Islet precursor cell (in vitro differentiated cells): ENCODE results near the gene ST3GAL4.
"Not testable (repeated sequence)": the region's sequence is repeated elsewhere in the genome, so short reads cannot be mapped to it uniquely, and the experiment has no call there.

ENCODE experiments used
- DNase-seq: peaks from one replicate; pipeline ENCODE4 v3.0.0-alpha.2; 2018

ST3GAL4 gene

GRCh38 chr11:126347751-126348668 is 7.5 kb upstream of the ST3GAL4 start:
- no peak for DNase-seq

GRCh38 chr11:126348806-126349582 is 6.5 kb upstream of the ST3GAL4 start:
- DNase-seq, result no peak

GRCh38 chr11:126350836-126351235 is 4.7 kb upstream of the ST3GAL4 start:
- DNase-seq, result no peak

- no peak for DNase-seq
Observed at GRCh38 chr11:126352163-126352562, 3.3 kb upstream of the ST3GAL4 start.

GRCh38 chr11:126352934-126353801 is 2.3 kb upstream of the ST3GAL4 start:
- no peak for DNase-seq

- DNase-seq, result peak; percentile 51
Observed at GRCh38 chr11:126354631-126355323, 709 bp upstream of the ST3GAL4 start.

- no peak for DNase-seq
Observed at GRCh38 chr11:126355926-126356897, 726 bp downstream of the ST3GAL4 start.

GRCh38 chr11:126357055-126357962 is 1.8 kb downstream of the ST3GAL4 start:
- DNase-seq, result no peak

GRCh38 chr11:126357969-126358762 is 2.7 kb downstream of the ST3GAL4 start:
- no peak for DNase-seq

- DNase-seq, result no peak
Observed at GRCh38 chr11:126358763-126359160, 3.3 kb downstream of the ST3GAL4 start.

- no peak for DNase-seq
Observed at GRCh38 chr11:126359431-126360048, 4.1 kb downstream of the ST3GAL4 start.

GRCh38 chr11:126360049-126360446 is 4.6 kb downstream of the ST3GAL4 start:
- no peak for DNase-seq

- no peak for DNase-seq
Observed at GRCh38 chr11:126361400-126361799, 5.9 kb downstream of the ST3GAL4 start.

GRCh38 chr11:126362879-126363655 is 7.6 kb downstream of the ST3GAL4 start:
- no peak for DNase-seq

- DNase-seq, result no peak
Observed at GRCh38 chr11:126363706-126364248, 8.3 kb downstream of the ST3GAL4 start.

GRCh38 chr11:126364735-126365134 is 9.2 kb downstream of the ST3GAL4 start:
- DNase-seq, result not testable (repeated sequence)

GRCh38 chr11:126365508-126365907 is 10.0 kb downstream of the ST3GAL4 start:
- peak; percentile 58 for DNase-seq
